Stimulated activated CD8-positive, alpha-beta memory T cell treated with anti-CD3 and anti-CD28 coated beads, Interleukin-12 subunit alpha, Interleukin-12 subunit beta, amount 100 ng/mL, for 4 hours (primary cell): ENCODE measurements around the gene FMNL1.
"Not testable (repeated sequence)": the region's sequence is repeated elsewhere in the genome, so short reads cannot be mapped to it uniquely, and the experiment has no call there.

Experiments used
- DNase-seq: peaks from one replicate; pipeline ENCODE4 v3.0.0-alpha.2; 2020; ENCODE audit warnings: low read depth

The FMNL1 gene

GRCh38 chr17:45221081-45222013, at the start of gene FMNL1:
Gene FMNL1, plus strand, starts transcription at chr17:45221885. Its CDS starts 240 bp downstream, at chr17:45222125.
- no peak for DNase-seq

DNA sequence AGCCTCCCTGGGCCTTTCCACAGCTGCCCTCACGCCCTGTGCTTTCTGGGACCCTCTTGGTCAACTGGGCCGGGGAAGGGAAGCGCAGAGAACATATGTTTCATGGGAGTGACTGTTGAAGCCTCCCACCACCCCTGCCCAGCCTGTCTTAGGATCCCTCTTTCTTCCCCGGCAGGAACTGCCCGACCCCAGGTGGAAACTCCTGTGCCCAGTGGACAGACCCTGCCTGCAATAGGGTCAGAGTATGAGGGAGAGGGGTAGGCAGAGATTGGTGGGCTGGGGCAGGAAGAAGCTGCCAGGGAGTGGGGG, 49.5 kb upstream of the FMNL1 start:
- no peak for DNase-seq

GRCh38 chr17:45172541-45173286, 49.0 kb upstream of the FMNL1 start:
- DNase-seq = no peak

GRCh38 chr17:45175759-45176115, 45.9 kb upstream of the FMNL1 start:
- no peak for DNase-seq

DNA sequence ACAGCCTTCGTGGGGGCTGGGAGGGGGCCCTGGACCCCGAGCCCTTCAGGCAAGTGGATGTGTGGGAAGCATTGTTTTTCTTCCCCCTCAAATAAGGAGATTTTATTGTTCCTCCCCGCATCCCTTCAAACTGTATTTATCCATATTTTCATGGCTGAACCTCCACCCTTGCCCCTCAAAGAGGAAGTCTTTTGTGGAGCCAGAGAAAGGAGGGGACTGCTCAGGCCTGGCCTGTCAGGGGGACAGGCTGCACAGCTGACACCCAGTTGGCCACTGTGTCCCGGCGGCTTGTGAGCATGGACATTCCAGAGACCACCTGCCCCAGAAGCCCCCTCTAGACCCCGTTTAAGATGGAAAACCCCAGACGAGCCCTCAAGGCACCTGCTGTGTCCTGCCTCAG, 44.1 kb upstream of the FMNL1 start:
- no peak for DNase-seq

DNA sequence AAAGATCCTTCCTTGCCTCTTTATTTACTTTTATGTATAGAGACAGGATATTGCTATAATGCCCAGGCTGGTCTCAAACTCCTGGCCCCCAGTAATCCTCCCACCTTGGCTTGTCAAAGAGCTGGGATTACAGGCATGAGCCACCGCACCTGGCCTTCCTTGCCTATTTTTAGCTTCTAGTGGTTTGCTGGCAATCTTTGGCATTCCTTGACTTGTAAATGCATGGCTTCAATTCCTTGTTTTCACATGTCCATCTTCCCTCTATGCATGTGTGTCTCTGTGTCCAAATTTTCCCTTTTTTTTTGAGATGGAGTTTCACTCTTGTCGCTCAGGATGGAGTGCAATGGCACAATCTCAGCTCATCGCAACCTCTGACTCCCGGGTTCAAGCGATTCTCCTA, 37.5 kb upstream of the FMNL1 start:
- no peak for DNase-seq

GRCh38 chr17:45186801-45187354, 34.8 kb upstream of the FMNL1 start:
- no peak for DNase-seq

DNA sequence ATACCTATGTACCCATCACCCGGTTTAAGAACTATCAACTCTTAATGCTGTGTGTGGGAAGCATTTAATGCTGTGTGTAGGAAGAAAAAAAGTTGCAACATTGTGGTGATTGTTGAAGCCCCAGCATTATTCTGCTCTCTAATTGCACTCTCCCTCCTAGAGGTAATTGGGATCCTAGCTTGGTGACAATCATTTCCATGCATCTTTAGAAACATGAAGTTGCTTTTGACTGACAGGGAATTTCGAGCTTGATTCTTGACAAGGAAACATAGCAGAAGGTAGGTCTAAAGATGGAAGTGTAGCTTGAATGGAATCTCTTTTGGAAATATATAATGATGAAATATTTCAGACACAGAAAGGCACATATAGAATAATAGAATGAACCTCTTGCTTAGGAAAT, 32.7 kb upstream of the FMNL1 start:
- DNase-seq = no peak

DNA sequence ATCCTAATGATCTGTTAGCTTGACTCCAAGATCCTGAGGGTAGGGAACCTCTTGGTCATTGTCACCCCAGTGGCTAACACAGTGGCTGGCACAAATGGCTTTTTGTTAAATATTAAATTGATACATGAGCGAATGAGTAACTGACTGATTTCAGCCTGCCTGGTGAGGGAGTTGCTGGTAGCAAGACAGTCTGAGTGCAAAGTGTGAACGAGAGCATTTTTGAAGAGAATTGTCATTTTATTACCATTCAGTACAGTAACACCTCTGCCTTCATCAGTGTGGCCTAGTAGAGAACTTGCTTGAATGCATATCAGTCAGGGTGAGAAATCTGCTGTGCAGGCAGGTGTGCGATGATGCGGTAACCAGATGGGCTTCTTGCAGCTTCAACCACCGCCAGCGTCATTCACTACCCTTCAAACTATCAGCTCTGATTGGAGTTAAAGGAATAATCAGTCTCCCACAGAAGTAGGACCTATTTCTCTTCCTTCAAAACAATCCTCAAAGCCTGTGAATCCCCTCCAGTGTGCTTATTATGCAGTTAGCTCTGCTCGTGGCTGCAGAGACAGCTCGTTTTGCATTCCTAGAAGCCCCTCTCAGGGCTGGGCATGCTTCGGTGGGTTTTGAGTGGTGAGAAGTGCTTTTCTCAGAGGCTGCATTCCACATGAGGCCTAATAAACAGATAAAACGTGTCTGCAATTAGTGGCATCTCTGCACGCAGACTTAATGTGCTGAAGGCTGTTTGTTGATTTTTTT, 31.0 kb upstream of the FMNL1 start:
- DNase-seq = no peak

DNA sequence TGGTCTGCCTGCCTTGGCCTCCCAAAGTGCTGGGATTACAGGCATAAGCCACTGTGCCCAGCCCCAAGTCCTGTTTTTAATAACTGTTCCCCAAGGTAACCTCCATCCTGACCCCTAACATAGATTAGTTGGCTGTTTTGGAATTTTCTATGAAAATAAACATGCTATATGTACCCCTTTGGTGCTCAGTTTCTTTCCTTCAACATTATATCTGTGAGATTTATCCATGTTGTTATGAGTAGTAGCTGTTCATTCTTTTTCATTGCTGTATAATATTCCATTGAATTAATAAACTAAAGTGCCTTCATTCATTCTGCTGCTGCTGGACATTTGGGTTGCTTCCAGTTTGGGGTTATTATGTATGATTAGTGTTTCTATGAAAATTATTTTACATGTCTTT, 26.3 kb upstream of the FMNL1 start:
- DNase-seq = no peak

GRCh38 chr17:45197108-45197507, 24.6 kb upstream of the FMNL1 start:
- DNase-seq = no peak

GRCh38 chr17:45197555-45198334, 23.9 kb upstream of the FMNL1 start:
- peak; percentile 70 for DNase-seq

DNA sequence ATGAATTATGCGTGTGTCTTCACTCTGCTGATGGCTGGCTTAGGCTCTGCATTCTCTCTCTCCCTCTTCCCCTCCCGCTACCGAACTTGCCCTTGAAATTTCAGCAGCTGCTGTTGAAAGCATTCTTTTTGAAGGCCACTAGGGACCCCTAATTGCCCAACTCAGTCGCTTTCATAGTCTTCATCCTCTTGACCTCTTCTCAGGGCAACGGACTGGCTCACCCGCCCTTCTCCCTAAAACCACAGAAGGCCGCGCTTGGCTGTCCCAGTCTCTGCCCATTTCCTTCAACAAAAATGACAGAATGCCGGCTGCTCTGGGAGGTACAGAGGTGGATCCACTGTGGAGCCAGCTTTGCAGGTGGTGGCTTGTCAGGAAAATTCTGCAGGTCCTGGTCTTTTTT, 21.0 kb upstream of the FMNL1 start:
- no peak for DNase-seq

GRCh38 chr17:45201457-45201856, 20.2 kb upstream of the FMNL1 start:
- no peak for DNase-seq

- not testable (repeated sequence) for DNase-seq
Observed at GRCh38 chr17:45201880-45202279, 19.8 kb upstream of the FMNL1 start.

DNA sequence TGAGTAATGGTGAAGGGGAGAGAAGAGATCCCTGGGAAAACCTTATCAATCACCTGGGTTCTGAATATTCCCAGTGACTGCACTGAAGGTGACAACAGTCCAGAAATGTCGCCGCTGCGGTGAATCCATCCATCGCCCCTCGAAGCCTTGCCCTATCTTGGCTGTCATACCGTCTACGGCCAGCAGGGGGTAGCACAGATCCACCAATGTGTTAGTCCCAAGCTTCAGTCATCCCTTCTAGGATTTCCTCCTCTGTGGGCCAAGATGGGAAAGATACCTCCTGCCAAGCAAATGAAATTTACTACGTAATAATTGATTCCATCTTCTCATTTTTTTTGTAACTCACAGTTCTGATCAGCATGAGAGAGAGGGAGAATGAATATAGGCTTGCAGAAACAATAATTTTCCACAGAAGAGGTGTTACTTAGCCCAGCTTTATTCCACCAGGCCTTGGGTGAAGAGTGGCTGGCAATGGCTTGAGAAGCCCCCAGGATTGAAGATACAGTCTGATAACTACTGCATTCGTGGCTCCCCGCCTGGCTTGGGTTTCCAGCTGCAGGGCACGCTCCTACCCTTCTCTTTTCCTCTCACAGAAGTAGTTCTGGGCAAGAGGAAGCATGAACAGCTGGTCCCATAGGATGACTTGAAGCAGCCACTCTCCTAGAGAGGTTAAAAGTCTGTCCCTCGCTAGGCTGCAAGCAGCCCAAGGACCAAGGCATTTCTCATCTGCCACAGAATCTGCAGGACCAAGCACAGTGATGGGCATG, 2.6 kb upstream of the FMNL1 start:
- DNase-seq = no peak

DNA sequence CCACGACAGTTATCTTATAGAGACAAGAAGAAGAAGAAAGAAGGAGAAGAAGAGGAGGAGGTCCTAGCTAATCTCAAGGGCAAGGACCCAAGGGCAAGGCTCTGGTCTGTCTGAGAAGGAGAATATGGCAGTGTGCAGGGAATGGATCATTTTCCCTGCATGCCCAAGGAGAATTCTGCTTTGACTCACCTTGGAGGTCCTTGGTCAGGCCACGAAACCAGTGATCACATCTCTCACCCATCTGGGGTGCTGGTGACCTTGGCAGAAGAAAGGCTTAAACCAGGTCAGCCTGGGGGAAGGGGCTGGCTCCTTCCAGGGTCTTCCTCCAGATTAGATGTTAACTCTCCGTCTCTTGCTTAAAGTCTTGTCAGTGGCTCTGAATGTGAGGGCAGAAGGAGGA, 1.6 kb upstream of the FMNL1 start:
- no peak for DNase-seq

DNA sequence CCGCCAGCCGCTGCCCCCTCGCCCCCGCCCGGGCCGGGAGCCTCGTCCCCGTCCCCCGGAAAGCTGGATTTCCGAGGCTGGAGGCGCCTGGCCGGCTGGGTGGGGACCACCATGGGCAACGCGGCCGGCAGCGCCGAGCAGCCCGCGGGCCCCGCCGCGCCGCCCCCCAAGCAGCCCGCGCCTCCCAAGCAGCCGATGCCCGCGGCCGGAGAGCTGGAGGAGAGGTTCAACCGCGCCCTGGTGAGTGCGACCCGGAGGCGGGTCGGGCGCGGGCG, 266 bp downstream of the FMNL1 start:
- DNase-seq = no peak

DNA sequence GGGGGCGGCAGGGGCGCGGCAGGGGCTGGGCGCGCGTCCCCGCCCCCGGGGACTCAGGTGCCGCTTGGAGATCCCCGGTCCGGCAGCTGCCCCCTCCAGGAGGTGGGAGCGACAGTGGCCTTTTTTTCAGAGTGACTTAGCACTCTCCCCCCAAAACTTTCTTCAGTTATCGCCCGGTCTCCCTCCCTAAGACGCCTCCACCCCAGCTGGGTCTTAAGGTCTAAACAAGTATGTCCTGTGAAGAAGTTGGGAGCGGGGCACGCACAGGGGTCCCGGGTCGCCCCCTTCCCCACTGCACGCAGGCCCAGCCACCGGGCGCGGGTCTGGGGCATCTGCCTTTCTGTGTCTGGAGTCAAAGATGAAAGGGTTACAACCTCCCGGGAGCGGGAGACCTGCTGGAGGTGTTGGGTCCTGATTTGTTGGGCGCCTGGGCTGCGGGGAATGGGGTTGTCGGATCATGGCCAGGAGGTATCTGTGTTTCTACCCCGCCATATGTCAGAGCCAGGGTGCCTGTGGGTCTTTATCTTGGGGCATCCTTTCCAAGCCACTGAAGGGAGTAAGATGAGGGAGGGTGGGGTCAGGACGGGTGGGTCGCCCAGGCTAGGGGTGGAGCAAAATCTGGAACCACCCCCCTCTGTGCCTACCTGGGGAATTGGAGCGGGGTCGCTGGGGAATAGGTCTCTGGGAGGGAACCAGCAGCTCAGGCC, 757 bp downstream of the FMNL1 start:
- DNase-seq = no peak

GRCh38 chr17:45222996-45223538, 1.4 kb downstream of the FMNL1 start:
- DNase-seq = no peak
